PFSK-1 (cell line): Measurements from ENCODE around the gene HCN2.
A peak's percentile ranks its signal among the peaks of the same experiment; 100 is the strongest.

Experiments
- FOXP2 ChIP-seq: optimal IDR thresholded peaks from 2 replicates; pipeline ENCODE3; 2011; ENCODE audit warnings: borderline replicate concordance, control low read depth, inconsistent platforms; ENCODE audit not compliant: insufficient read depth; ENCODE audit errors: extremely low read length, extremely low read depth
- SIN3A ChIP-seq: IDR thresholded peaks from 2 replicates; pipeline ENCODE4 v1.6.1; 2012; ENCODE audit warnings: mild to moderate bottlenecking, low read length, moderate library complexity, borderline replicate concordance; ENCODE audit not compliant: insufficient read depth

HCN2 gene

DNA sequence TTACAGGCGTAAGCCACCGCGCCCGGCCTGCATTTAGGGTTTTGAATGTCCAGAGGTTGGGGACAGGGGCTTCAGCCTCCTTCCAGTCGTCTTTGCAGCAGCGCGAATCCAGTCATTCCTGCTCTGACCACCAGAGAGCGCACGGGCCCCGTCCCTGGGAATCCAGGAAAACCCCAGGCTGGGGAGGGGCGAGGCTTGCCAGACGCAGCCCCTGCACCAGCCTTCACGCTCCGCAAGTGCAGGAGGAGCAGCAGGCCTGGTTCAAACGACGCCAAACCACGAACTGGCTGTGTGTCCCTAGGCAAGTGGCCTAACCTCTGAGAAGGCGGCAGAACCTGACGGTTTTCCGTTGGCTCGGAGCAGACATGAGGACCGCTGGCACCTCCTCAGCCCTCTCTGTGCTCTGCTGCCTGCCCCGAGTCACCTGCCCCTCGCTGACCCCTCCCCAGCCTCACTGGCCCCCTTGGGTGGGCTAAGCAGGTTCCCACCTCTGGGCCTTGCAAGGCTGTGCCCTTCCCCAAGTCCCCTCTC, 75.3 kb downstream of the HCN2 start:
- no peak for TF ChIP-seq SIN3A
- peak; percentile 39 for TF ChIP-seq FOXP2
